Adipocyte (in vitro differentiated cells): ENCODE data around the gene NRBP1.
"Not testable (repeated sequence)": the region's sequence is repeated elsewhere in the genome, so short reads cannot be mapped to it uniquely, and the experiment has no call there.

ENCODE experiments used
- DNase-seq: peaks from one replicate; pipeline ENCODE4 v3.0.0-alpha.2; 2015; ENCODE audit warnings: low read depth
- H3K27me3 ChIP-seq: replicated peaks from 2 replicates; pipeline ENCODE4 v1.7.0; 2013; ENCODE audit warnings: mild to moderate bottlenecking, low read length, moderate library complexity; ENCODE audit not compliant: control insufficient read depth, insufficient read depth
- H3K36me3 ChIP-seq: 2 replicates; pipeline ENCODE4 v1.7.0; 2013; ENCODE audit warnings: low read length, mild to moderate bottlenecking, moderate library complexity; ENCODE audit not compliant: control insufficient read depth, insufficient read depth, severe bottlenecking
- H3K4me1 ChIP-seq: 2 replicates; pipeline ENCODE4 v1.7.0; 2013; ENCODE audit warnings: mild to moderate bottlenecking, low read length, moderate library complexity; ENCODE audit not compliant: control insufficient read depth, insufficient read depth
- H3K4me3 ChIP-seq: 2 replicates; pipeline ENCODE4 v1.7.0; 2013; ENCODE audit warnings: mild to moderate bottlenecking, low read length, moderate library complexity
- H3K9ac ChIP-seq: 2 replicates; pipeline ENCODE4 v1.7.0; 2013; ENCODE audit warnings: mild to moderate bottlenecking, low read length, moderate library complexity
- H3K9me3 ChIP-seq: 2 replicates; pipeline ENCODE4 v1.7.0; 2013; ENCODE audit warnings: mild to moderate bottlenecking, low read length, moderate library complexity; ENCODE audit not compliant: control insufficient read depth

The NRBP1 gene

DNA sequence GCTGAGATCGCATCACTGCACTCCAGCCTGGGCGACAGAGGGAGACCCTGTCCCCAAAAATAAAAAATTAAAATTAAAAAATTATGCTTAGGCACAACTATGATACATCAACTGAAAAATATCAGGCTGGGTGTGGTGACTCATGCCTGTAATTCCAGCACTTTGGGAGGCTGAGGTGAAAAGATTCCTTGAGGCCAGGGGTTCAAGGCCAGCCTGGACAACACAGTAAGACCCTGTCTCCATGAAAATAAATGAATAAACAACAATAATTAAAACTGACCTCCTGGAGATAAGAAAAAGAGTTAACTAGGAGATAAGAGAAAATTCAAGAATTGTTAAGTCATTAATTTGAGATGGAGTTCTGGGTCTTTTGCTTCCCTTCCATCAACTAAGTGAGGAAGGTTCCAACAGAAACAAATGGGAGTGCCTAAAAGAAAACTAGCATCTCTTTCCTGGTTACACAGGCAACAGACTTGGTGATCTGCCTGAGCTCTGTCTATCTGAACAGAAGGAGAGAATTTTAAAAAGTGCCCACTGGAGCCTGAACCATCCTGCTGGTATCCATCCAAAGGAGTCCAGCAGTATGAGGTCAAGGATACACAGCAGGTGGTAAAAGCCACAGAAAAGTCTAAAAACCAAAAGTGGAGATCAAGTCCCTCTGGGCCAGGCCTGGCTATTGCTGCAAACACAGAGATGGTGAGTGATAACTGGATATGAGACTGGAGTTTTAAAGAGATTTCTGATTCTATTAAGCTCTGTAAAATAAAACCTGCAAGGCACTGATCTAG lies 27.9 kb upstream of the NRBP1 start:
- no peak for DNase-seq
- H3K9ac ChIP-seq, result no peak overlapping the region
- no peaks in the 10 kb centered on the region for H3K9me3 ChIP-seq
- no peaks in the 10 kb centered on the region for H3K27me3 ChIP-seq
- H3K36me3 ChIP-seq, result peaks cover 3% of the 10 kb centered on the region
- H3K4me1 ChIP-seq, result no peaks in the 10 kb centered on the region
- no peak overlapping the region for H3K4me3 ChIP-seq

GRCh38 chr2:27407798-27408491 lies 20.5 kb upstream of the NRBP1 start:
- no peaks in the 10 kb centered on the region for H3K9me3 ChIP-seq
- peak; percentile 80 for DNase-seq
- H3K4me3 ChIP-seq, result peak overlapping the region; percentile 92
- H3K9ac ChIP-seq, result peak overlapping the region; percentile 96
- no peaks in the 10 kb centered on the region for H3K36me3 ChIP-seq
- H3K27me3 ChIP-seq, result no peaks in the 10 kb centered on the region
- H3K4me1 ChIP-seq, result peaks cover 16% of the 10 kb centered on the region

- no peaks in the 10 kb centered on the region for H3K9me3 ChIP-seq
- no peaks in the 10 kb centered on the region for H3K36me3 ChIP-seq
- peak overlapping the region; percentile 92 for H3K4me3 ChIP-seq
- H3K27me3 ChIP-seq, result no peaks in the 10 kb centered on the region
- H3K9ac ChIP-seq, result peak overlapping the region; percentile 96
- H3K4me1 ChIP-seq, result peaks cover 16% of the 10 kb centered on the region
- DNase-seq, result peak; percentile 66
These were observed 19.7 kb upstream of the NRBP1 start for GRCh38 chr2:27408601-27409320.

DNA sequence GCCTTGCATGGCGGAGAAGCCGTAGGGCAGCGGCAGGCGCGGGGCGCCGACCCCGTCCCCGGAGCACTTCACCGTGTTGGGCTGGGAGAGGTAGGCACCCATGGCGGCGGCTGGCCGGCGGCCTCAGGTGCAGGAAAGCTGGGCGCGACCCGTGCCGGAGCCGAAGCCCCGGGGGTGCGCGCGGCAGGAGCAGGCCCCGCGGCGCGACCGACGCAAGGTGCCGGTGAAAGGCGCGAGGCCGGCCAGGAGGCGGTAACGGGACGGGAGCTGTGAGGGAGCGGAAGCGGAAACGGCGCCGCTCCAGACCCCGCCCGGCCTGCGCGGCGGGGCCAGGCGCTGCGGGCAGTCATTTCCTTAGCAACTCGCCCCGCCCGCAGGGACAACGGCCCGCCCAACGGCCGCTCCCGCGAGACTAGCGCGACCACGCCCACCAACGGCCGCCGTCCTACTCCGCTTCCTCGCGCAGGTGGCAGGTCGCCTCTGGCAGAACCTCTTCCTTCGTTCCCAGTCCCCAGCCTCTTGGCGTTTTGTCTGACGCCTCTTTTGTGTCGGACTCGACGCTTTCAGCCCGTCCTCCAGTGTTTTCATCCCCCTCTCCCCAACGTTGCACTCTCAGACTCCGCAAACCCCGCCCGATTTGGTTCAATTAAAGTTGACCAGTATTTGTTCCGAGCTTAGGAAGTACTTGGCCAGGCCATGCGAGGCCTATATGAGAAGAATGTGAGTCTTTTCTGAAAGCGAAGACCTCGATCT lies 18.9 kb upstream of the NRBP1 start, which contains the start of gene PPM1G:
TSS of gene PPM1G (minus strand) at position 271 of the 753 bp plus-strand sequence. CDS start at position 102, 169 bp downstream.
- H3K4me1 ChIP-seq, result peaks cover 16% of the 10 kb centered on the region
- no peaks in the 10 kb centered on the region for H3K27me3 ChIP-seq
- H3K4me3 ChIP-seq, result peak within 1 kb of the TSS; percentile 92
- no peaks in the 10 kb centered on the region for H3K9me3 ChIP-seq
- no peaks in the 10 kb centered on the region for H3K36me3 ChIP-seq
- H3K9ac ChIP-seq, result peak within 1 kb of the TSS; percentile 96
- DNase-seq, result peak; percentile 98

GRCh38 chr2:27412419-27413152 lies 15.8 kb upstream of the NRBP1 start:
- H3K4me1 ChIP-seq, result peaks cover 14% of the 10 kb centered on the region
- no peaks in the 10 kb centered on the region for H3K9me3 ChIP-seq
- H3K4me3 ChIP-seq, result no peak overlapping the region
- no peak for DNase-seq
- H3K9ac ChIP-seq, result no peak overlapping the region
- H3K27me3 ChIP-seq, result no peaks in the 10 kb centered on the region
- no peaks in the 10 kb centered on the region for H3K36me3 ChIP-seq

- Histone ChIP-seq H3K9me3 (no peaks in the 10 kb centered on the region), H3K36me3 (no peaks in the 10 kb centered on the region), H3K4me3 (no peak overlapping the region), H3K9ac (no peak overlapping the region), H3K4me1 (no peaks in the 10 kb centered on the region), H3K27me3 (no peaks in the 10 kb centered on the region)
- no peak for DNase-seq
These were observed 12.3 kb upstream of the NRBP1 start for GRCh38 chr2:27416151-27416550.

DNA sequence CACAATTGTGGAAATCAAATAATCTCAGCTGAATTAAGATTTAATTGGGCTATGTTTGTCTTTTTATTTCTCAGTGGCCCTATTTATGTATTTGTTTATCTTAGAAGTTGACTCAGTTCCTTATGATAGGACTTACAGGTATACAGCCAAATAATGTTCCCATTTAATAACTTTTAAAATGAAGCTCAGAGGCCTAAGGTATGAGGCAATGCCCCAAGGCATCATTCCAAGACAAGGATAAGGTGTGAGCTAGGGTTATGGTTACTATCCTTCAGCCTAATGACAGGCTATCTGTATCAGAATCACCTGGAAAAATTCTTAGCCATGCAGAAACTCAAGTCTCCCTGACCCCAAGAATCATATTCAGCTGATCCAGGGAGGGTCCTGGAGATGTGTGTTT lies 7.4 kb upstream of the NRBP1 start:
- Histone ChIP-seq H3K4me3 (no peak overlapping the region), H3K27me3 (no peaks in the 10 kb centered on the region), H3K9me3 (no peaks in the 10 kb centered on the region), H3K4me1 (no peaks in the 10 kb centered on the region), H3K9ac (no peak overlapping the region), H3K36me3 (no peaks in the 10 kb centered on the region)
- no peak for DNase-seq

GRCh38 chr2:27421660-27422250 lies 6.7 kb upstream of the NRBP1 start:
- Histone ChIP-seq H3K4me1 (no peaks in the 10 kb centered on the region), H3K27me3 (no peaks in the 10 kb centered on the region), H3K4me3 (no peak overlapping the region), H3K9me3 (no peaks in the 10 kb centered on the region), H3K9ac (no peak overlapping the region), H3K36me3 (no peaks in the 10 kb centered on the region)
- no peak for DNase-seq

DNA sequence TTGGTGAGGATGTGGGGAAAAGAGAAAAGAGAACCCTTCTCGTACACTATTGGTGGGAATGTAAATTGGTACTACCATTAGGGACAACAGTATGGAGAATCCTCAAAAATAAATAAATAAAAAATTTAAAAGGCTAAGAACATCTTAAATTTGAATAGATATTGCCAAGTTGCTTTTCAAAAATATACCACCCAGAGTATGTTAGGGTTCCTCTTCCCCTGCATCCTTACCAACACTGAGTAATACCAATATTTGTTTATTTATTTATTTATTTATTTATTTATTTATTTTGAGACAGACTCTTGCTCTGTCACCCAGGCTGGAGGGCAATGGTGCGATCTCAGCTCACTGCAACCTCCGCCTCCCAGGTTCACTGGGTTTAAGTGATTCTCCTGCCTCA lies 5.5 kb upstream of the NRBP1 start:
- no peak for DNase-seq
- H3K4me3 ChIP-seq, result no peak overlapping the region
- H3K27me3 ChIP-seq, result no peaks in the 10 kb centered on the region
- no peak overlapping the region for H3K9ac ChIP-seq
- H3K9me3 ChIP-seq, result no peaks in the 10 kb centered on the region
- peaks cover 7% of the 10 kb centered on the region for H3K4me1 ChIP-seq
- no peaks in the 10 kb centered on the region for H3K36me3 ChIP-seq

DNA sequence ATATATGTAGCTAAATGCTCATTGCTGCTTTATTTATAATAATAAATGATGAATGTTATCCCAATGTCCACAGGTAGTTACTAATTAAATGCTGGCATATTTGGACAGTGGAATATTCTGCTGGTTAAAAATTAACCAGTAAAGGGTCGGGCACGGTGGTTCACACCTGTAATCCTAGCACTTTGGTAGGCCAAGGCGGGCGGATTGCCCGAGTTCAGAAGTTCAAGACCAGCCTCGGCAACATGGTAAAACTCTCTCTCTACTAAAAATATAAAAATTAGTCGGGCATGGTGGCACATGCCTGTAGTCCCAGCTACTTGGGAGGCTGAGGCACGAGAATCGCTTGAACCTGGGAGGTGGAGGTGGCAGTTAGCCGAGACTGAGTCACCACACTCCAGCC lies 3.4 kb upstream of the NRBP1 start:
- not testable (repeated sequence) for H3K9ac ChIP-seq, H3K27me3 ChIP-seq, H3K36me3 ChIP-seq, H3K4me3 ChIP-seq, DNase-seq, H3K9me3 ChIP-seq
- peaks cover 14% of the 10 kb centered on the region for H3K4me1 ChIP-seq
